ENCODE data around the gene NDUFB7.
"Not testable (repeated sequence)": the region's sequence is repeated elsewhere in the genome, so short reads cannot be mapped to it uniquely, and the experiment has no call there.

Gene NDUFB7

GRCh38 chr19:14553042-14553938 lies 18.6 kb downstream of the NDUFB7 start:
- DNase-seq: no peak

GRCh38 chr19:14552006-14552360 lies 19.9 kb downstream of the NDUFB7 start:
- not testable (repeated sequence) for DNase-seq

GRCh38 chr19:14551134-14552005 lies 20.5 kb downstream of the NDUFB7 start:
- DNase-seq: not testable (repeated sequence)

- no peak for DNase-seq
Observed at GRCh38 chr19:14550201-14550754, 21.6 kb downstream of the NDUFB7 start.

- DNase-seq: no peak
Observed at GRCh38 chr19:14545716-14546082, 26.2 kb downstream of the NDUFB7 start.

GRCh38 chr19:14544977-14545715 lies 26.7 kb downstream of the NDUFB7 start:
- peak; percentile 38 for DNase-seq

- no peak for DNase-seq
Observed at GRCh38 chr19:14544047-14544446, 27.8 kb downstream of the NDUFB7 start.

GRCh38 chr19:14542711-14543328 lies 29.0 kb downstream of the NDUFB7 start:
- no peak for DNase-seq

- not testable (repeated sequence) for DNase-seq
Observed at GRCh38 chr19:14541979-14542378, 29.9 kb downstream of the NDUFB7 start.

- DNase-seq: no peak
Observed at GRCh38 chr19:14540741-14541525, 30.9 kb downstream of the NDUFB7 start.

- peak; percentile 48 for DNase-seq
Observed at GRCh38 chr19:14536926-14537692, 34.8 kb downstream of the NDUFB7 start.

- DNase-seq: no peak
Observed at GRCh38 chr19:14533450-14533849, 38.4 kb downstream of the NDUFB7 start.

GRCh38 chr19:14530506-14530905 lies 41.4 kb downstream of the NDUFB7 start:
- DNase-seq: no peak

- no peak for DNase-seq
Observed at GRCh38 chr19:14530005-14530348, 41.9 kb downstream of the NDUFB7 start.

GRCh38 chr19:14529254-14530004 lies 42.4 kb downstream of the NDUFB7 start, which contains the start of gene TECR:
Gene TECR (plus strand): TSS chr19:14529594. CDS start chr19:14529697, 103 bp downstream.
- peak; percentile 97 for DNase-seq

- DNase-seq: no peak
Observed at GRCh38 chr19:14528419-14529253, 43.2 kb downstream of the NDUFB7 start.

- DNase-seq: no peak
Observed at GRCh38 chr19:14526423-14526822, 45.4 kb downstream of the NDUFB7 start.

GRCh38 chr19:14525729-14526128 lies 46.1 kb downstream of the NDUFB7 start:
- no peak for DNase-seq

GRCh38 chr19:14520543-14520942 lies 51.3 kb downstream of the NDUFB7 start:
- DNase-seq: no peak
